Amniotic stem cell (primary cell): ENCODE data around the gene MPI.

Experiments used
- DNase-seq: peaks from one replicate; lab custom pipeline; 2025; lab: John Stamatoyannopoulos, UW

MPI gene

GRCh38 chr15:74889883-74890664 is at the start of gene MPI:
MPI (plus strand) TSS chr15:74890042; CDS start chr15:74890074, 32 bp downstream.
- peak; percentile 69 for DNase-seq

- no peak for DNase-seq
These were observed 48.7 kb upstream of the MPI start for GRCh38 chr15:74840851-74841775.

GRCh38 chr15:74841891-74842373 is 47.9 kb upstream of the MPI start:
- DNase-seq = no peak

GRCh38 chr15:74842581-74843444 is 47.0 kb upstream of the MPI start, which contains the start of gene ULK3:
ULK3 (minus strand) TSS chr15:74843156; CDS start chr15:74843105, 51 bp downstream.
- DNase-seq = peak; percentile 77

- DNase-seq = no peak
These were observed 46.4 kb upstream of the MPI start for GRCh38 chr15:74843445-74843828.

GRCh38 chr15:74843891-74844299 is 45.9 kb upstream of the MPI start:
- DNase-seq = no peak

GRCh38 chr15:74844319-74845207 is 45.3 kb upstream of the MPI start:
- no peak for DNase-seq

GRCh38 chr15:74845208-74845568 is 44.7 kb upstream of the MPI start:
- DNase-seq = no peak

GRCh38 chr15:74845581-74845980 is 44.3 kb upstream of the MPI start:
- no peak for DNase-seq

GRCh38 chr15:74847432-74847831 is 42.4 kb upstream of the MPI start:
- no peak for DNase-seq

GRCh38 chr15:74850393-74850792 is 39.4 kb upstream of the MPI start:
- no peak for DNase-seq

- no peak for DNase-seq
These were observed 37.9 kb upstream of the MPI start for GRCh38 chr15:74851960-74852359.

GRCh38 chr15:74854453-74855022 is 35.3 kb upstream of the MPI start:
- DNase-seq = no peak

GRCh38 chr15:74855857-74856256 is 34.0 kb upstream of the MPI start:
- DNase-seq = no peak

- DNase-seq = no peak
These were observed 33.3 kb upstream of the MPI start for GRCh38 chr15:74856537-74856936.

GRCh38 chr15:74857082-74857655 is 32.7 kb upstream of the MPI start:
- DNase-seq = no peak

- DNase-seq = no peak
These were observed 32.0 kb upstream of the MPI start for GRCh38 chr15:74857671-74858368.

- DNase-seq = no peak
These were observed 31.5 kb upstream of the MPI start for GRCh38 chr15:74858369-74858740.

- DNase-seq = no peak
These were observed 26.4 kb upstream of the MPI start for GRCh38 chr15:74863239-74864056.
